Umbilical cord (tissue), 2 donors: ENCODE results near the gene CDK13. TPM values are rescaled to one million over a fixed set of nuclear protein-coding genes. Genes with fewer than 3 reads are reported as not detected.
A peak's percentile ranks its signal among the peaks of the same experiment; 100 is the strongest.

ENCODE experiments used
- DNase-seq: peaks from one replicate; pipeline ENCODE4 v3.0.0-alpha.2; 2015; ENCODE audit warnings: low spot score
- total RNA-seq: library from RNA; depleted of rRNA; stranded (reverse); fragments of >200 nt; gene quantifications from one replicate; pipeline ENCODE4 v1.2.3, GENCODE V29; 2014; ENCODE audit warnings: low replicate concordance; ENCODE audit not compliant: insufficient read depth

Gene CDK13
- total RNA-seq, 1 donor from 2014 or later = 133 TPM

GRCh38 chr7:39948956-39949928, 814 bp upstream of the CDK13 start:
- peak; percentile 100 for DNase-seq

GRCh38 chr7:39950473-39951225, 593 bp downstream of the CDK13 start:
- DNase-seq = peak; percentile 51

- peak; percentile 60 for DNase-seq
Observed at GRCh38 chr7:39951226-39952194, 1.5 kb downstream of the CDK13 start.

GRCh38 chr7:39952374-39952773, 2.3 kb downstream of the CDK13 start:
- no peak for DNase-seq

GRCh38 chr7:39952803-39953202, 2.7 kb downstream of the CDK13 start:
- no peak for DNase-seq

GRCh38 chr7:39954694-39955093, 4.6 kb downstream of the CDK13 start:
- no peak for DNase-seq

GRCh38 chr7:39958038-39958437, 8.0 kb downstream of the CDK13 start:
- DNase-seq = no peak

- no peak for DNase-seq
Observed at GRCh38 chr7:39967406-39968161, 17.5 kb downstream of the CDK13 start.

GRCh38 chr7:39969431-39969830, 19.4 kb downstream of the CDK13 start:
- no peak for DNase-seq

GRCh38 chr7:39971924-39972323, 21.9 kb downstream of the CDK13 start:
- DNase-seq = no peak

- no peak for DNase-seq
Observed at GRCh38 chr7:39973801-39974200, 23.7 kb downstream of the CDK13 start.

- no peak for DNase-seq
Observed at GRCh38 chr7:39978230-39978934, 28.3 kb downstream of the CDK13 start.

GRCh38 chr7:39979406-39980073, 29.5 kb downstream of the CDK13 start:
- no peak for DNase-seq

GRCh38 chr7:39985398-39985918, 35.4 kb downstream of the CDK13 start:
- no peak for DNase-seq

- no peak for DNase-seq
Observed at GRCh38 chr7:39987641-39988347, 37.7 kb downstream of the CDK13 start.

- no peak for DNase-seq
Observed at GRCh38 chr7:40000734-40001315, 50.8 kb downstream of the CDK13 start.

- DNase-seq = no peak
Observed at GRCh38 chr7:40001649-40002048, 51.6 kb downstream of the CDK13 start.

GRCh38 chr7:40003597-40003996, 53.5 kb downstream of the CDK13 start:
- no peak for DNase-seq
